Measurements from ENCODE around the gene SYTL1.
A peak's percentile ranks its signal among the peaks of the same experiment; 100 is the strongest.

- TF ChIP-seq, protein P1, sequence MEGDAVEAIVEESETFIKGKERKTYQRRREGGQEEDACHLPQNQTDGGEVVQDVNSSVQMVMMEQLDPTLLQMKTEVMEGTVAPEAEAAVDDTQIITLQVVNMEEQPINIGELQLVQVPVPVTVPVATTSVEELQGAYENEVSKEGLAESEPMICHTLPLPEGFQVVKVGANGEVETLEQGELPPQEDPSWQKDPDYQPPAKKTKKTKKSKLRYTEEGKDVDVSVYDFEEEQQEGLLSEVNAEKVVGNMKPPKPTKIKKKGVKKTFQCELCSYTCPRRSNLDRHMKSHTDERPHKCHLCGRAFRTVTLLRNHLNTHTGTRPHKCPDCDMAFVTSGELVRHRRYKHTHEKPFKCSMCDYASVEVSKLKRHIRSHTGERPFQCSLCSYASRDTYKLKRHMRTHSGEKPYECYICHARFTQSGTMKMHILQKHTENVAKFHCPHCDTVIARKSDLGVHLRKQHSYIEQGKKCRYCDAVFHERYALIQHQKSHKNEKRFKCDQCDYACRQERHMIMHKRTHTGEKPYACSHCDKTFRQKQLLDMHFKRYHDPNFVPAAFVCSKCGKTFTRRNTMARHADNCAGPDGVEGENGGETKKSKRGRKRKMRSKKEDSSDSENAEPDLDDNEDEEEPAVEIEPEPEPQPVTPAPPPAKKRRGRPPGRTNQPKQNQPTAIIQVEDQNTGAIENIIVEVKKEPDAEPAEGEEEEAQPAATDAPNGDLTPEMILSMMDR (IDR thresholded peaks at IDR 0.05), result peak in 1 of 6 experiments; percentile 10
- no peak for TF ChIP-seq POLR2A (IDR thresholded peaks at IDR 0.05)
Measured at GRCh38 chr1:27372808-27373690, 31.2 kb downstream of the SYTL1 start.

Measured in thyroid gland (tissue), 4 donors.